ENCODE data around the gene SEPHS2.
"Not testable (repeated sequence)": the region's sequence is repeated elsewhere in the genome, so short reads cannot be mapped to it uniquely, and the experiment has no call there.

SEPHS2 gene

DNA sequence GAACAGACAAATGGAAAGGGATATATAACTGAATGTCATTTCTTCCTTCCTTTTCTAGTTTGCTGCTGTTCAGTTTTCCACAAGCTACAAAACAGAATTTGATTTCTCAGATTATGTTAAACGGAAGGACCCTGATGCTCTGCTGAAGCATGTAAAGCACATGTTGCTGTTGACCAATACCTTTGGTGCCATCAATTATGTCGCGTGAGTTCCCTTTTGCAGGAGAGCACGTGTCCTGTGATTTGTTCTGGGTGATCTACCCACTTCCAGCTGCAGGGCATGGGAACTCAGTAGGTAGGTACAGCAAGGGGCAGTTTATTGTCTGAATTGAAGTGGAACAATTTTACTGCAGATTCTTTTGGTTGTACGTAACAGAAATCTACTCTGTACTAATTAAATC is 35.7 kb upstream of the SEPHS2 start:
- H3K4me1 ChIP-seq (ENCODE audit: control insufficient read depth, insufficient read depth, low read length) = no peaks in the 10 kb centered on the region
- DNase-seq (ENCODE audit: low read depth, low spot score) = no peak
- H3K27ac ChIP-seq (ENCODE audit: low read length) = no peak overlapping the region
- H3K9me3 ChIP-seq (ENCODE audit: control insufficient read depth, insufficient read depth, low read length) = no peaks in the 10 kb centered on the region
- no peaks in the 10 kb centered on the region for H3K27me3 ChIP-seq (ENCODE audit: control insufficient read depth, insufficient read depth, low read length)
- no peaks in the 10 kb centered on the region for H3K36me3 ChIP-seq (ENCODE audit: control insufficient read depth, insufficient read depth, low read length)
- H3K4me3 ChIP-seq (ENCODE audit: low read length) = no peak overlapping the region
- no CpG with 5 or more reads among the region's 5 CpGs for WGBS (ENCODE audit: insufficient coverage, insufficient read length)

- DNase-seq (ENCODE audit: low read depth, low spot score) = no peak
- WGBS (ENCODE audit: insufficient coverage, insufficient read length) = no CpG with 5 or more reads among the region's 12 CpGs
- H3K27me3 ChIP-seq (ENCODE audit: control insufficient read depth, insufficient read depth, low read length) = no peaks in the 10 kb centered on the region
Measured at GRCh38 chr16:30478766-30479478, 33.2 kb upstream of the SEPHS2 start.

DNA sequence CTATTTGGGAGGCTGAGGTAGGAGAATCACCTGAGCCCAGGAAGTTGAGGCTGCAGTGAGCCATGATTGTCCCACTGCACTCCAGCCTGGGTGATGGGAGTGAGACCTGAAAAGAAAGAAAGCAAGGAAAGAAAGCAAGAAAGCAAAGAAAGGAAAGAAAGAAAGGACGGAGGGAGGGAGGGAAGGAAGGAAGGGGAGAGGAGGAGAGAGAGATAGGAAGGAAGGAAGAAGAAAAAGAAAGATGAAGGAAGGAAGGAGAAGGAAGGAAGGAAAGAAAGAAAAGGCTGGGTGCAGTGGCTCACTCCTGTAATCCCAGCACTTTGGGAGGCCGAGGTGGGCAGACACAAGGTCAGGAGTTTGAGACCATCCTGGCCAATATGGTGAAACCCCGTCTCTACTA is 32.1 kb upstream of the SEPHS2 start:
- DNase-seq (ENCODE audit: low read depth, low spot score); H3K4me1 ChIP-seq (ENCODE audit: control insufficient read depth, insufficient read depth, low read length); H3K27ac ChIP-seq (ENCODE audit: low read length); H3K36me3 ChIP-seq (ENCODE audit: control insufficient read depth, insufficient read depth, low read length); H3K4me3 ChIP-seq (ENCODE audit: low read length); H3K9me3 ChIP-seq (ENCODE audit: control insufficient read depth, insufficient read depth, low read length); H3K27me3 ChIP-seq (ENCODE audit: control insufficient read depth, insufficient read depth, low read length): not testable (repeated sequence)
- 90% methylated on average over 1 of the region's 3 CpGs for WGBS (ENCODE audit: insufficient coverage, insufficient read length)

More at GRCh38 chr16:30478766-30479478, 33.2 kb upstream of the SEPHS2 start:
- no peaks in the 10 kb centered on the region for H3K9me3 ChIP-seq (ENCODE audit: control insufficient read depth, insufficient read depth, low read length)
- no peaks in the 10 kb centered on the region for H3K36me3 ChIP-seq (ENCODE audit: control insufficient read depth, insufficient read depth, low read length)
- H3K27ac ChIP-seq (ENCODE audit: low read length) = no peak overlapping the region
- no peaks in the 10 kb centered on the region; the same call in 1 of the 2 replicates for H3K4me1 ChIP-seq (ENCODE audit: control insufficient read depth, insufficient read depth, low read length)
- H3K4me3 ChIP-seq (ENCODE audit: low read length) = no peak overlapping the region

- H3K9me3 ChIP-seq (ENCODE audit: control insufficient read depth, insufficient read depth, low read length) = no peaks in the 10 kb centered on the region
- no peaks in the 10 kb centered on the region; the same call in 1 of the 2 replicates for H3K4me1 ChIP-seq (ENCODE audit: control insufficient read depth, insufficient read depth, low read length)
- no peak overlapping the region for H3K4me3 ChIP-seq (ENCODE audit: low read length)
- no peaks in the 10 kb centered on the region for H3K36me3 ChIP-seq (ENCODE audit: control insufficient read depth, insufficient read depth, low read length)
- no peaks in the 10 kb centered on the region for H3K27me3 ChIP-seq (ENCODE audit: control insufficient read depth, insufficient read depth, low read length)
- DNase-seq (ENCODE audit: low read depth, low spot score) = no peak
- no CpG with 5 or more reads among the region's 3 CpGs for WGBS (ENCODE audit: insufficient coverage, insufficient read length)
- no peak overlapping the region for H3K27ac ChIP-seq (ENCODE audit: low read length)
Measured at GRCh38 chr16:30476991-30477390, 31.3 kb upstream of the SEPHS2 start.

- no peaks in the 10 kb centered on the region; the same call in 1 of the 2 replicates for H3K4me1 ChIP-seq (ENCODE audit: control insufficient read depth, insufficient read depth, low read length)
Measured at GRCh38 chr16:30474684-30475083, 29.0 kb upstream of the SEPHS2 start.

DNA sequence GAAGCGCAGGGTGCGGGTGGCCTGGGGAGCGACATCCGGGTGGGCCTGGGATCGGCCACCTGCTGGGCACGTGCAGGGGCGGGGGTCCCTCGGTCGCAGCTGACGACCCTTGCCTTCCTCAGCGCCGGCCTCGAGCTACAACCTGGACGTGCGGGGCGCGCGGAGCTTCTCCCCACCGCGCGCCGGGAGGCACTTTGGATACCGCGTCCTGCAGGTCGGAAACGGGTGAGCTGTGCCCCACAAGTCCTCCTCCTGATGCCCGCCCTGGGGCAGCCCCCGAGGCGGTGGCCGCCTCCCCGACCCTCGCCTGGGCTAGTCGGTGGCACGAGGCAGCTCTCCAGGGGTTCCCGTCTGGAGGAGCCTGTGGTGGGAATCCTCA is 28.4 kb upstream of the SEPHS2 start:
- H3K9me3 ChIP-seq (ENCODE audit: control insufficient read depth, insufficient read depth, low read length) = no peaks in the 10 kb centered on the region
- no peaks in the 10 kb centered on the region; the same call in 1 of the 2 replicates for H3K4me1 ChIP-seq (ENCODE audit: control insufficient read depth, insufficient read depth, low read length)
- WGBS (ENCODE audit: insufficient coverage, insufficient read length) = no CpG with 5 or more reads among the region's 35 CpGs
- no peaks in the 10 kb centered on the region for H3K36me3 ChIP-seq (ENCODE audit: control insufficient read depth, insufficient read depth, low read length)
- no peak overlapping the region for H3K27ac ChIP-seq (ENCODE audit: low read length)
- H3K27me3 ChIP-seq (ENCODE audit: control insufficient read depth, insufficient read depth, low read length) = no peaks in the 10 kb centered on the region
- no peak for DNase-seq (ENCODE audit: low read depth, low spot score)
- no peak overlapping the region for H3K4me3 ChIP-seq (ENCODE audit: low read length)

More at GRCh38 chr16:30474684-30475083, 29.0 kb upstream of the SEPHS2 start:
- WGBS (ENCODE audit: insufficient coverage, insufficient read length) = no CpG with 5 or more reads among the region's 7 CpGs
- Histone ChIP-seq H3K27me3 (ENCODE audit: control insufficient read depth, insufficient read depth, low read length) (no peaks in the 10 kb centered on the region), H3K27ac (ENCODE audit: low read length) (no peak overlapping the region), H3K9me3 (ENCODE audit: control insufficient read depth, insufficient read depth, low read length) (no peaks in the 10 kb centered on the region), H3K4me3 (ENCODE audit: low read length) (no peak overlapping the region), H3K36me3 (ENCODE audit: control insufficient read depth, insufficient read depth, low read length) (no peaks in the 10 kb centered on the region)
- no peak for DNase-seq (ENCODE audit: low read depth, low spot score)

GRCh38 chr16:30473231-30474073 is 27.8 kb upstream of the SEPHS2 start:
- Histone ChIP-seq H3K4me3 (ENCODE audit: low read length) (no peak overlapping the region), H3K36me3 (ENCODE audit: control insufficient read depth, insufficient read depth, low read length) (no peaks in the 10 kb centered on the region), H3K27me3 (ENCODE audit: control insufficient read depth, insufficient read depth, low read length) (no peaks in the 10 kb centered on the region), H3K27ac (ENCODE audit: low read length) (no peak overlapping the region), H3K4me1 (ENCODE audit: control insufficient read depth, insufficient read depth, low read length) (no peaks in the 10 kb centered on the region; the same call in 1 of the 2 replicates), H3K9me3 (ENCODE audit: control insufficient read depth, insufficient read depth, low read length) (no peaks in the 10 kb centered on the region)
- WGBS (ENCODE audit: insufficient coverage, insufficient read length) = no CpG with 5 or more reads among the region's 19 CpGs
- no peak for DNase-seq (ENCODE audit: low read depth, low spot score)

- Histone ChIP-seq H3K9me3 (ENCODE audit: control insufficient read depth, insufficient read depth, low read length) (no peaks in the 10 kb centered on the region), H3K4me3 (ENCODE audit: low read length) (no peak within 1 kb of the TSS), H3K36me3 (ENCODE audit: control insufficient read depth, insufficient read depth, low read length) (no peaks in the 10 kb centered on the region), H3K27ac (ENCODE audit: low read length) (no peak within 1 kb of the TSS), H3K4me1 (ENCODE audit: control insufficient read depth, insufficient read depth, low read length) (no peaks in the 10 kb centered on the region; the same call in 1 of the 2 replicates), H3K27me3 (ENCODE audit: control insufficient read depth, insufficient read depth, low read length) (no peaks in the 10 kb centered on the region)
- no CpG with 5 or more reads among the region's 8 CpGs for WGBS (ENCODE audit: insufficient coverage, insufficient read length)
- no peak for DNase-seq (ENCODE audit: low read depth, low spot score)
Measured at GRCh38 chr16:30472328-30472942, 26.8 kb upstream of the SEPHS2 start, which contains the start of gene ITGAL. TSS of gene ITGAL (plus strand) at chr16:30472742. CDS start at chr16:30472838, 96 bp downstream.

GRCh38 chr16:30470632-30470995 is 24.9 kb upstream of the SEPHS2 start:
- no CpG with 5 or more reads among the region's 8 CpGs for WGBS (ENCODE audit: insufficient coverage, insufficient read length)
- Histone ChIP-seq H3K4me1 (ENCODE audit: control insufficient read depth, insufficient read depth, low read length) (no peaks in the 10 kb centered on the region; the same call in 1 of the 2 replicates), H3K4me3 (ENCODE audit: low read length) (no peak overlapping the region), H3K27ac (ENCODE audit: low read length) (no peak overlapping the region), H3K9me3 (ENCODE audit: control insufficient read depth, insufficient read depth, low read length) (no peaks in the 10 kb centered on the region), H3K27me3 (ENCODE audit: control insufficient read depth, insufficient read depth, low read length) (no peaks in the 10 kb centered on the region), H3K36me3 (ENCODE audit: control insufficient read depth, insufficient read depth, low read length) (no peaks in the 10 kb centered on the region)
- no peak for DNase-seq (ENCODE audit: low read depth, low spot score)

DNA sequence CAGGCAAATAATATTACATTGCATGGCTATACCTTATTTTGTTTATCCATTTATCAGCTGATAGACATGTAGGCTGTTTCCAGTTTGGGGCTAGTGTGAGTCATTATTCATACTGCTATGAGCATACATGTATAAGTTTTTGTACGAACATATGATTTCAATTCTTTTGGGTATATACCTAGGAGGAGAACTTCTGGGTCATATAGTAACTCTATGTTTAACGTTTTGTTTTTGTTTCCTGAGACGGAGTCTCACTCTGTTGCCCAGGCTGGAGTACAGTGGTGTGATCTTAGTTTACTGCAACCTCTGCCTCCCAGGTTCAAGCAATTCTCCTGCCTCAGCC is 24.5 kb upstream of the SEPHS2 start:
- Histone ChIP-seq H3K27ac (ENCODE audit: low read length) (no peak overlapping the region), H3K27me3 (ENCODE audit: control insufficient read depth, insufficient read depth, low read length) (no peaks in the 10 kb centered on the region), H3K4me1 (ENCODE audit: control insufficient read depth, insufficient read depth, low read length) (no peaks in the 10 kb centered on the region; the same call in 1 of the 2 replicates), H3K36me3 (ENCODE audit: control insufficient read depth, insufficient read depth, low read length) (no peaks in the 10 kb centered on the region), H3K4me3 (ENCODE audit: low read length) (no peak overlapping the region), H3K9me3 (ENCODE audit: control insufficient read depth, insufficient read depth, low read length) (no peaks in the 10 kb centered on the region)
- DNase-seq (ENCODE audit: low read depth, low spot score) = no peak
- WGBS (ENCODE audit: insufficient coverage, insufficient read length) = no CpG with 5 or more reads among the region's 3 CpGs

All from iPS DF 6.9 (cell line).